HT1080 (cell line): ENCODE results near the gene NOL7. TPM values are rescaled to one million over a fixed set of nuclear protein-coding genes. Genes with fewer than 3 reads are reported as not detected.
A peak's percentile ranks its signal among the peaks of the same experiment; 100 is the strongest.

Experiments used
- DNase-seq: peaks from one replicate; pipeline ENCODE4 v3.0.0-alpha.2; 2015; ENCODE audit warnings: low read depth
- total RNA-seq: library from RNA; depleted of rRNA; stranded (reverse); fragments of >200 nt; shearing (Covaris generic); gene quantifications from 2 replicates; pipeline ENCODE4 v1.2.3, GENCODE V29; 2014; rRNA removed

Gene NOL7
- total RNA-seq, 1 experiment from 2014 or later: 108 TPM

DNA sequence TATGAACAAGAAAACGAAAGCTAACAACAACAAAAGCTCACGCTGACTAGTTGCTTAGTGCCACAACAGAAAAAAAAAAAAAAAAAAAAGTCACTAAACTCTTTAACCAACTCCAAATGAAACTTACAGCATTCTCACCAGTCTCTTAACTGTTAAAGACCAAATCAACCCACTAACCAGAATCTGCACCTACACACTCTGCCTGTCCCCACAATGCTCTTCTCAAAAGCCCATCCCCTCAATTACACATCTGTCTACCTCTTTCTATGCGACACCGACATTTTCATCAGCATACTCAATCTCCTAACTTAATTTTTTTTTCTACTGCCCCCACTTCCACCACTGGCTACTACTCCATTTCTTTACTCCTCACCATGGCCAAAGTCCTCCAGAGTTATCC is 34.3 kb downstream of the NOL7 start:
- no peak for DNase-seq

DNA sequence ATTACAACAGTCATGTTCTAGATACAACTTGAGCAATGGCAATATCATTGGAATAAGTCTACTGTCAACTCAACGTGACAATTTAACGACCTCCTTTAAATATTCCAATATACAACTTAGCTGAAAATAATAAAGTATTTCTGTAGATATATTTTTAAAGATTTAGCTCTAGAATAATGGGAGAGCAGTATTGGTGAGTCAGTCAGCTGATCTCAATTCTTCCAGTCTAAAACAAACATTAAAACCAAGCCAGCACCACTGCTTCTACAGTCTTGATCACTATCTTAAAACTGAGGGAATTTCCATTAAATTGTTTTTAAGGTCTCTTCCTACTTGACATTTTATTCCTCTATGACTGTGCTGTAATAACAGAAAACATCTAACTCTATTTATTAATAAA is 38.2 kb downstream of the NOL7 start:
- no peak for DNase-seq

DNA sequence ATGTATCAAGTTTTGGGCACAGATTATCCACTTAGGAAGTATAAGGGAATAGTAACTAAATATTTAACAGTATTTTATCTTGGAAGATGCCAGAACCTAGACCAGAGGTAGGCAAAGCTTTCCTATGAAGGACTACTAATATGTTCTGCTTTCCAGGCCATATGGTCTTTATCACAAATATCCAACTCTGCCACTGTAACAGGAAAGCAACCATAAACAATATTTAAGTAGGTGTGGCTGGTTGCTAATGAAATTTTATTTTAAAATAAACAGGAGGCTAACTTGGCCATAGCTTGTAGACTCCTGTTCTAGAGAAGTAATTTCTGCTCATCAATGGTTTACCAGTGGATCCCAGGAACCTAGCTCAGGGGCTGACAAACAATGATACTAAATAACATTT is 39.4 kb downstream of the NOL7 start:
- DNase-seq: no peak

- DNase-seq: no peak
Observed at GRCh38 chr6:13655700-13656099, 40.6 kb downstream of the NOL7 start.

DNA sequence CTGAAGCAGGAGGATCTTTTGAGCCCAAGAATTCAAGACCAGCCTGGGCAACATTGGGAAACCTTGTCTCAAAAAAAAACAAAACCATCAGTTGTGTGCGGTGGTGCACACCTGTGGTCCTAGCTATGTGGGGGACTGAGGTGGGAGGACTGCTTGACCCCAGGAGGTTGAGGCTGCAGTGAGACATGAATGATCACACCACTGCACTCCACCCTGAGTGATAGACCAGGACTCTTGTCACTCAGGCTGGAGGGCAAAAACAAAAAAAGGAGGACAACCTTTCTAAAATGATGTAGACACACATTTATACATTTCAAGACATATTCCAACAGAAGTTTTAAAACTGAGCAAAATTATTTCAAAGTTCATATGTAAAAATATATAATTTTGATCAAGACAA is 45.1 kb downstream of the NOL7 start:
- no peak for DNase-seq

DNA sequence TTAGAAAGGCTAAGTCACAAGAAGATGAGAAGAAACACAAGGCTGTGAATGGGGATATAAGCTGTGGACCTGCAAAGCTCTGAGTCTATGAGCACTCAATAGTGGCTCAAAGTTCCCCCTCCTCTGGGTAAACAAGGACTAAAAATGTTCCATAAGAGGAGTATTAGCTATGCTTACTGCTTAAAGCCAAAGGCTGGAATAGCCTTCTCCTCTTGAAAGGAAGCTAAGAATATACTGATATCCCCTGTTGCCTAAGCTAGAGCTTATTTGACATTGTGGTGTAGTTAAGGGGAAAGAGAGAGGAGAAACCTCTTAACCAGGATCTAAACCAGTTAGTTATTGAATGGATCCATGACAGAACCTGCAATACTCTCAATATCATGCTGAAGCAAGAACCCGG is 45.8 kb downstream of the NOL7 start:
- no peak for DNase-seq

DNA sequence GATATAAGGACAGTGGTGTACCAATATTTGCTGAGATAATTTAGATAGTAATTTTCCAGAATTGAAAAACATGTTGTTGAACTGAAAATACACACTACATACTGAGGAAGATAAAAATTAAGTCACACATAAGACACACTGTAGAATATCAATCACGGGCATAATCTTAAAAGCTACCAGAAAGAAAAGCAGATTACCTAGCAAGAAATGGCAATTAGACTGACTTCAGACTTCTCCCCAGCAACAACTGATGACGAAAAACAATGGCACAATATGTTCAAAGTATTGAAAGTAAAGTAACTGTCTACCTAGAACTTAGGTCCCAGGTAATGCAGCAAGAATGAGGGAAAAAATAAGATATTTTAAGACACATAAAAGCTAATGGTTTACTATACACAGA is 46.5 kb downstream of the NOL7 start:
- DNase-seq: no peak

DNA sequence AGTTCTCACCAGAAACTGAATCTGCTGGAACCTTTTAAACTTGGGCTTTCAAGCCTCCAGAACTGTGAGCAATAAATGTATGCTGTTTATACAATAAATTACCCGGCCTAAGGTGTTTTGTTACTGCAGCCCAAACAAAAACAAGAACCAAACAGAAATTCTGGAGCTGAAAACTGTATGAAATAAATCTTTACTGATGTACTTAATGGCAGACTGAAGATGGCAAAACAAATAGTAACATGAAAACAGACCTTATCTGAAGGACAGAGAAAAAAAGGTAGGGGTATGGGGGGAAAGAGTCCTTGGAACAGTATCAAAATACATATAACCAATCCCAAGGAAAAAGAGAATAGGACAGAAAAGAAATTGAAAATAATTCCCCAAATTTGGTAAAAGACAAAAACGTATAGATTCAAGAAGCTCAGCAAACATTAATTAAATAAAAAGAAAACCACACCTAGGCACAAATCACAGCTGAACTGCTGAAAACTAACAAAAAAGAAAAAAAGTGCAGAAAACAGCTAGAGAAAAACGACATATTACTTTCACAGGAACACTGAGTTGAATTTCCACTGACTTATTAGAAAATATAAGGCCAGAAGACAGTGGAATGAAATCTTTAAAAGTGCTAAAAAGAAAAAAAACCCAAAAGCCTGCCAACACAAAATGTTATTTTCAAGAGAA is 47.7 kb downstream of the NOL7 start:
- DNase-seq: no peak

- DNase-seq: no peak
Observed at GRCh38 chr6:13663986-13664385, 48.9 kb downstream of the NOL7 start.

GRCh38 chr6:13664703-13665352 is 49.7 kb downstream of the NOL7 start:
- DNase-seq: no peak

- DNase-seq: no peak
Observed at GRCh38 chr6:13666194-13667105, 51.3 kb downstream of the NOL7 start.

DNA sequence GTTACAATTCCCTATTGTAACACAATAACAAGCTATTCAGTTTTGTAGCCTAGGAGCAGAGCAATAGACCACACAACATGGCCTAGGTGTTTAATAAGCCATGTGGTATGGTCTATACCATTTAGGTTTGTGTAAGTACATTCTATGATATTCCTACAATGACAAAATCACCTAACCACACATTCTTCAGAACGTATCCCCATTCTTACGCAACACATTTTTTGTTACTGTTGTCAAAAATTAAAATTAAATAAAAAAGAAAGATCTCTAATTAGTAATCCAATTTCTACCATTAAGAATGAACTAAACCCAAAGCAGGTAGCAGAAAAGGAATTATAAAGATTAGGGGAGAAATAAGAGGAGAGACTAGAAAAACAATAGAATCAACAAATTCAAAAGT is 52.5 kb downstream of the NOL7 start:
- DNase-seq: no peak

DNA sequence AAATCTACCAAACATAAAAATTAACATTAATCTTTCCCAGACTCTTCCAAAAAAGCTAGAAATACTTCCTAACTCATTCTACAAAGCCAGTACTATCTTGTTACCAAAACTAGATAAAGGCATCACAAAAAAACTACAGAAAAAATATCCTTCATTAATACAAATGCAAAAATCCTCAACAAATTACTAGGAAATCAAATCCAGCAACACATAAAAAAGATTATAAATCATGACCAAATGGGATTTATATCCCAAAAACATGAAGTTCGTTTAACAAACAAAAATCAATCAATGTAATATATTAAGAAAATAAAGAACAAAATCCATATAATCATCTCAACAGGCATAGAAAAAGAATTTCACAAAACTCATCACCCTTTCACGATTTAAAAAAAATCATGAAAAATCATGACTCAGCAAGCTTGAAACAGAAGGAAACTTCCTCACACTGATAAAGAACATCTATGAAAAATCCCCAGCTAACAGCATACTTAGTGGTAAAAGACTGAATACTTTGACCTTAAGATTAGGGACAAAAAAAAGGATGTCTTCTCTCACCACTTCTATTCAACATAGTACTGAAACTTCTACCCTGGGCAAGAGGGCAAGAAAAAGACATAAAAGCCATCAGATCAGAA is 53.3 kb downstream of the NOL7 start:
- peak; percentile 11 for DNase-seq

- DNase-seq: no peak
Observed at GRCh38 chr6:13669476-13669875, 54.3 kb downstream of the NOL7 start.

Other genes with a start within 250 kb of the NOL7 start
- gene GFOD1, start 127.7 kb upstream of the NOL7 start, total RNA-seq: 4.7 and 6.6 TPM in 2 replicates
- gene SIRT5, start 40.7 kb upstream of the NOL7 start, total RNA-seq: 9.0 and 9.1 TPM in 2 replicates
- gene RANBP9, start 96.5 kb downstream of the NOL7 start, total RNA-seq: 10.6 and 15.7 TPM in 2 replicates
- 21.1 and 28.3 TPM in 2 replicates for gene MCUR1, start 199.2 kb downstream of the NOL7 start, total RNA-seq